ENCODE results near the gene TTC36.
A peak's percentile ranks its signal among the peaks of the same experiment; 100 is the strongest.
"Not testable (repeated sequence)": the region's sequence is repeated elsewhere in the genome, so short reads cannot be mapped to it uniquely, and the experiment has no call there.

The TTC36 gene

DNA sequence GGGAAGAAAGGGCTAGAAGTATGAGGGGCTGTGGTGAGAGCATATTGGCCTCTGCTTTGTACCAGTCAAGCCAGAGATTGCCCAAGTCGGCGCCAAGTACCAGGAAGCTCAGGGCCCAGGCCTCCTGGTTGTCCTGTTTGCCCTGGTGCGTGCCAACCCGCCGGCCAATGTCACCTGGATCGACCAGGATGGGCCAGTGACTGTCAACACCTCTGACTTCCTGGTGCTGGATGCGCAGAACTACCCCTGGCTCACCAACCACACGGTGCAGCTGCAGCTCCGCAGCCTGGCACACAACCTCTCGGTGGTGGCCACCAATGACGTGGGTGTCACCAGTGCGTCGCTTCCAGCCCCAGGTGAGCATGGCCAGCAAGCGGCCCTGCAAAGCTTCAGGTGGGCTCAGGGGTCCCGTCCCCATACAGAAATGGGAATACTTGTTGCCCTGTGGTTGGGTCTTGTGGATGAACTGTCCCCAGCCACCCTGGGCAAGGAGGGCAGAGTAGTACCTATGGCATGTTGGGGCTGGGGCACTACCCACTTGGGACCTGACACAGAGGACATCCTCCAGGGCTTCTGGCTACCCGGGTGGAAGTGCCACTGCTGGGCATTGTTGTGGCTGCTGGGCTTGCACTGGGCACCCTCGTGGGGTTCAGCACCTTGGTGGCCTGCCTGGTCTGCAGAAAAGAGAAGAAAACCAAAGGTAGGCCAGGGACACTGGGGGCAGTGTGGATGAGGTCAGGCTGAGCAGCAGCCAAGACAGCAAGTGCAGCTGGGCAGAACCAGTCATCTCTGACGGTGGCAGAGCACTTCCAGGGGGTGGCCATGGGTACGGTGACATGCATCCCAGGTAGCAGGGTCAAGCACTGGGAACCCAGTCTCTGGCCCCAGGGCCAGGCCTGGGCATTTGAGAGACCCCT is 5.8 kb downstream of the TTC36 start:
- DNase-seq: no peak

DNA sequence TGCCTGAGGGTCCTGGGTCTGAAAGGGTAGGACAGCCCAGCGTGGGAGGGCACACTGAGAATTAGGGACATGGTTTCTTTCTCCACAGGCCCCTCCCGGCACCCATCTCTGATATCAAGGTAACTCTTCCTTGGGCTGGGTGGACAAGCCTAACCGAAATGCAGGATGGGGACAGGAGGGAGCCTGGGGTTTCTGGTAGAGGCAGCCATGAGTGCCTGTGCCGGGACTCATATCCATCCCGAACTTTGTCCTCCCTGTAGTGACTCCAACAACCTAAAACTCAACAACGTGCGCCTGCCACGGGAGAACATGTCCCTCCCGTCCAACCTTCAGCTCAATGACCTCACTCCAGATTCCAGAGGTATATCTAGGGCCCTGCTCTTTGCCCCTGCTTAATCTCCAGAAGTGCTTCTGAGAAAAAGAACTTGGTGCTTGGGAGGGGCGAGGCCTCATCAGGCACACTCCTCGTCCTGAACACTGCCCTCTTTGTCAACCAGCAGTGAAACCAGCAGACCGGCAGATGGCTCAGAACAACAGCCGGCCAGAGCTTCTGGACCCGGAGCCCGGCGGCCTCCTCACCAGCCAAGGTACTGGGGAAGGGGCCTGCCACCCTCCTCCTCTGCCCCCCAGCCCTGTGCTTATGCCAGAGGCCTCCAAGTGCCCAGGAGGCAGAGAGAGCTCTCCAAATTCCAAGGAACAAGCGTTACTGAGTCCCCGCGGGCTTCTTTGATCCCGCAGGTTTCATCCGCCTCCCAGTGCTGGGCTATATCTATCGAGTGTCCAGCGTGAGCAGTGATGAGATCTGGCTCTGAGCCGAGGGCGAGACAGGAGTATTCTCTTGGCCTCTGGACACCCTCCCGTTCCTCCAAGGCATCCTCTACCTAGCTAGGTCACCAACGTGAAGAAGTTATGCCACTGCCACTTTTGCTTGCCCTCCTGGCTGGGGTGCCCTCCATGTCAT is 6.8 kb downstream of the TTC36 start:
- no peak for DNase-seq

DNA sequence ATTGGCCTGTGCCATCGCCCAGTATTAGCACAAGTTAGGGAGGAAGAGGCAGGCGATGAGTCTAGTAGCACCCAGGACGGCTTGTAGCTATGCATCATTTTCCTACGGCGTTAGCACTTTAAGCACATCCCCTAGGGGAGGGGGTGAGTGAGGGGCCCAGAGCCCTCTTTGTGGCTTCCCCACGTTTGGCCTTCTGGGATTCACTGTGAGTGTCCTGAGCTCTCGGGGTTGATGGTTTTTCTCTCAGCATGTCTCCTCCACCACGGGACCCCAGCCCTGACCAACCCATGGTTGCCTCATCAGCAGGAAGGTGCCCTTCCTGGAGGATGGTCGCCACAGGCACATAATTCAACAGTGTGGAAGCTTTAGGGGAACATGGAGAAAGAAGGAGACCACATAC is 8.0 kb downstream of the TTC36 start:
- DNase-seq: no peak

DNA sequence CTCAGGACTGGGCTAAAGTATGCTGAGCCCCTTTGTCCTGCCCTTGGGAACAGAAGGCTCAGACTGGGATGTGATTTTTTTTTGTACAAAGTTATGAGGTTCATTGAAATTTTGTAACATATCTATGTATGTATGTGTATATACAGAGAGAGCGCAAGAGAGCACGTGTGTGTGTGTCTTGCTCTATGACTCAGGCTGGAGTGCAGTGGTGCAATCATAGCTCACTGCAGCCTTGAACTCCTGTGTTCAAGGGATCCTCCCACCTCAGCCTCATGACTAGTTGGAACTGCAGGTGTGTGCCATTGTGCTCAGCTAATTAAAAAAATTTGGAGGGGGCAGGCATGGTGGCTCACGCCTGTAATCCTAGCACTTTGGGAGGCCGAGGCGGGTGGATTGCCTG is 9.5 kb downstream of the TTC36 start:
- no peak for DNase-seq

DNA sequence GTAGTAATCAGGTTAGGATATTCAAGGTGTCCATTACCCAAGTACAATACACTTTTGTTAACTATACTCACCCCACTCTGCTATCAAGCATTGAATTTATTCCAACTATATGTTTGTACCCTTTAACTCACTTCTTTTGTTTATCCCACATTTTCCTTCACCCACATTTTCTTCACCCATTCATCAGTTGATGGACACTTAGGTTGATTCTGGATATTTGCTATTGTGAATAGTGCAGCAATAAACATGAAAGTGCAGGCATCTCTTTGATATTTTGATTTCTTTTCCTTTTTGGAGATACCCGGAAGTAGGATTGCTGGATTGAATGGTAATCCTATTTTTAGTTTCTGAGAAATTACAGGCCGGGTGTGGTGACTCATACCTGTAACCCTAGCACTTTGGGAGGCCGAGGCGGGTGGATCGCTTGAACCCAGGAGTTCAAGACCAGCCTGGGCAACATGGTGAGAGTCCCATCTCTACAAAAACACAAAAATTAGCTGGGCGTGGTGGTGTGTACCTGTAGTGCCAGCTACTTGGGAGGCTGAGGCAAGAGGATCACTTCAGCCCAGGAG is 10.2 kb downstream of the TTC36 start:
- DNase-seq: no peak

DNA sequence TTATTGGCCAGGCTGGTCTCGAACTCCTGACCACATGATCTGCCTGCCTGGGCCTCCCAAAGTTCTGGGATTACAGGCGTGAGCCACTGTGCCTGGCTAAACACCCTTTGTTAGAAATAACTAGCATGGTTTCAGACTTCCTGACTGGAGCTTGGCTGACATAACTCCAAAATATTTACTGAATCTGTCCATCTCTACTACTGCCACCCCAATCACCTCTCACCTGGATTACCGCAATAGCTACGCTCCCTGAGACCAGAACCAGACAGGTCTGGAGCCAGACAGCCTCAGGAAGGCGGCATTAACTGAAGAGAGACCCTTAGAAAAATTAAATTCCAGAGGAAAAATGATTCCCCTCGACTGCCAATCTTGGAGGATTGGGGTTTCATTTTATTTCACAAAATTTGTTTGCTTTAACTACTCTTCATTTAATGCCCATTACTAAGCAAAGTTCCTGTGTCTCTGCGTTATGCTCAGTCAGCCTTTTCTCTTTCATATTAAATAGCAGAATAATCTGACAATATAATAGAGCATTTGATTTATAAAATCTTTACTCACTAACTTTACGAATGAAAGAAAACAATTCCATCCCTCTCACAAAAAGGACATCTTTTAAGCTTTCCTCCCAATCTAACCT is 16.9 kb downstream of the TTC36 start:
- DNase-seq: no peak

DNA sequence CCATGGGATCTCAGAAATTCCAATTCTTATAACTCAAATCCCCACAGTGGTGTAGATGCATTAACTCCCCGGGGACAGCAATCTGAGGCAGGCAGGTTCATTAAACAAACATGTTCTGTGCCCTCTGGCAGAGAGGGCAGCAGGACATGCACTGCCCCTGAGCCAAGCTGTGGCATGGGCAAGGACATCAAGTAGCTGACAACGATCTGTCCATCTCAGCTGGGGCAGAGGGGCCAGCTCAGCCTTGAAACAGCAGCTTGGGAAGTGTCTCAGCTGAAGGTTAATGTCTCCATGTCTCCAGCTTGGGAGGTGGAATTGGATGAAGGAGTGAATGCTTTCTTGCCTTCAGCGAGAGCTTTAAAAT is 17.4 kb downstream of the TTC36 start:
- no peak for DNase-seq

DNA sequence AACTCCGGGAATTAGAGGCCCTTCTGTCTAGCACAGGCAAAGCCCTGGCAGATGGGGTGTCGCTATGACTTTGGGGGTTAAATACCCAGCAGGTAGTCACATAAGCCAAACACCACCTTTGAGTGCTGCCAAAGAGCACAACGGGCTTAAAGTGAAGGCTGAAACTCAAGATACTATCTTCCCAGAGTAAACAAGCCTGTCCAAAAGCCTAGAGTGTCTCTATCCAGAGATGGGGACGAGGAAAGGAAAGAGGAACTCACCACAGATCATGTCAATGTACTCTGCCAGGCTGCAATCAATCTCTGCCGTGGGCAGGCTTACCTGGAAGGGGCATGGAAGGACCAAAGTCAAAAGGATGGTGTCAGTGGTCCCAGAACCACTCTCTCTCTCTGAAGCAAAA is 18.3 kb downstream of the TTC36 start:
- no peak for DNase-seq

DNA sequence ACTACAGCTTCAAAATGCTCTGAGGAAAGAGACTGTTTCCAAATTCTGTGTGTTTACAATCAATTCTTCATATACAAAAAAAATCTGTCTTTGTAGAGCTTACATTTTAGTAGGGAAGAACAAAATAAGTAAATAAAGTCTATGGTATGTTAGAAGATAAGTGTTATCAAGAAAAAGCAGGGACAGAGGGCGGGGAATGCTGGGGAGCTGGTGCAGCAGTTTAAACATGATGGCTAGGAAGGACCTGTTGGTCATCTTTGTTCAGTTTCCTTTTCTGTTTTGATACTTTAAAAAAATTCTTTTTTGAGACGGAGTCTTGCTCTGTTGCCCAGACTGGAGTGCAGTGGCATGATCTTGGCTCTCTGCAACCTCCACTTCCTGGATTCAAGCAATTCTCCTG is 19.9 kb downstream of the TTC36 start:
- no peak for DNase-seq

DNA sequence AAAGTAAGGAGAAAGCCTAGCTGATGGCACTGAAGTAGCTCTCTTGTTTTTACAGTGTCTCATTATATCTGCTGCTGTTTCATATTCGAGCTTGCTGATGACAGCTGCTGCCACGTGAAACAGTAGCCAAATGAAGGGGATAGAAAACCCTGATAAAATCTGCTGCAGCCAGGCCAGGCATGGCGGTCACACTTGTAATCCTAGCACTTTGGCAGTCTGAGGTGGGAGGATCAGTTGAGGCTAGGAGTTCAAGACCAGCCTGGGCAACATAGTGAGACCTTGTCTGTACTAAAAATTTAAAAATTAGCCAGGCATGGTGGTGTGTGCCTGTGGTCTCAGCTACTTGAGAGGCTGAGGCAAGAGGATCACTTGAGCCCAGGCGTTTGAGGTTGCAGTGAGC is 25.1 kb downstream of the TTC36 start:
- DNase-seq: no peak

DNA sequence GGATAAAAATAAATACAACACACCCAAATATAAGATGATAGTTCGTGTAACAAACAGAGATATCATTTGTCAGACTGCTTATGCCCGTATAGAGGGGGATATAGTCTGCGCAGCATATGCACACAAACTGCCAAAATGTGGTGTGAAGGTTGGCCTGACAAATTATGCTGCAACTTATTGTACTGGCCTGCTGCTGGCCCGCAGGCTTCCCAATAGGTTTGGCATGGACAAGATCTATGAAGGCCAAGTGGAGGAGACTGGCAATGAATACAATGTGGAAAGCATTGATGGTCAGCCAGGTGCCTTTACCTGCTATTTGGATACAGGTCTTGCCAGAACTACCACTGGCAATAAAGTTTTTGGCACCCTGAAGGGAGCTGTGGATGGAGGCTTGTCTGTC is 33.5 kb downstream of the TTC36 start:
- no peak for DNase-seq

DNA sequence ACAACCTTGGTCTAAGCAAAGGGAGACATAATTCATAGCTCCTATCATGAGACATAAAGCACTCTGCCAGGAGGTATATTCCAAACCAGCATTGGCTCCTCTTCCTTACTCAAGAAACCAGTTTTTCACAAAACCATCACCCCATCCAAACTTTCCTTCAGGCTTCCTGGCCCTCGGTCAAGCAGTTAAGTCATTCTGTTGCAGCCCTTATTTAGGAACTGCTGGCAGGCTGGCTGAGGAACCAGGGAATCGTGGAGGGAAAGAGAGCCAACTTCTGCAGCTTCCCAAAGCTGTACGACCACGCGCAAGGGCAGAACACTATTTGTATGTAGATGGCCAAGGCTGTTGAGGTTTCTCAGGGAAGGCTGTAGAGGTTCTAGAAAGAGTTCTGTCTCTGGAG is 37.8 kb downstream of the TTC36 start:
- DNase-seq: no peak

DNA sequence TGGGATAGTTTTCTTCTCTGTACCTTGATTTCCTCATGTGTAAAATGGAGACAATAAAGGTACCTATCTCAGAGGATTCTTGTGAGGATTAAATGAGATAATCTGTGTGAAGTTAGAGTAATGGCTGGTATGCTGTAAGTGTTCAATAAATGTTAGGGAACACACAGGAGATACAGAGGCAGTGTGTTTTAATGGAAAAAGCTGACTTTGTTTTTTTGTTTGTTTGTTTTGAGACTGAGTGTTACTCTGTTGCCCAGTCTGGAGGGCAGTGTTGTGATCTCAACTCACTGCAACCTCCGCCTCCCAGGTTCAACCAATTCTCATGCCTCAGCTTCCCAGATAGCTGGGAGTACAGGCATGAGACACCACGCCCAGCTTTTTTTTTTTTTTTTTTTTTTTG is 42.4 kb downstream of the TTC36 start:
- no peak for DNase-seq

DNA sequence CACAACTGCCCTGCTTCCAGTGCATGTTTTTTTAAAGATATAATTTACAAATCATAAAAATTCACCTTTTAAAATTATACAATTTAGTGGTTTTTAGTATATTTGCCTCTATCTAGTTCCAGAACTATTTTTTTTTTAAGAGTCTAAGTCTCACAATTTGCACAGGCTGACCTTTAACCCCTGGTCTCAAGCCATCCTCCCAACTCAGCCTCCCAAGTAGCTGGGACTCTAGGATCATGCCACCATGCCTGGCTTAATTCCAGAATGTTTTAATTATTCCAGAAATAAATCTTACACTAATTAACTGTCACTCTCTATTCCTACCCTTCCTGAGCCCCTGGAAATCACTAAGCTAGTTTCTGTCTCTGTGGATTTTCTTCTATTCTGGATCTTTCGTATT is 43.5 kb downstream of the TTC36 start:
- no peak for DNase-seq

DNA sequence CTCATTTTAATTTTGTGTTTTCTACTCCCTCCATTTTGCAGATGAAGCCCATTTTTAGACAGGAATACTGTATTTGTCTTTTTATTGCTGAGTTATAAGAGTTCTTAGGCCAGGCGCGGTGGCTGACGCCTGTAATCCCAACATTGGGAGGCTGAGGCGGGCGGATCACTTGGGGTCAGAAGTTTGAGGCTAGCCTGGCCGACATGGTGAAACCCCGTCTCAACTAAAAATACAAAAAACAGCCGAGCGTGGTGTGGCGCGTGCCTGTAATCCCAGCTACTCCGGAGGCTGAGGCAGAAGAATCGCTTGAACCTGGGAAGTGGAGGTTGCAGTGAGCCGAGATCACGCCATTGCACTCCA is 44.4 kb downstream of the TTC36 start:
- not testable (repeated sequence) for DNase-seq

DNA sequence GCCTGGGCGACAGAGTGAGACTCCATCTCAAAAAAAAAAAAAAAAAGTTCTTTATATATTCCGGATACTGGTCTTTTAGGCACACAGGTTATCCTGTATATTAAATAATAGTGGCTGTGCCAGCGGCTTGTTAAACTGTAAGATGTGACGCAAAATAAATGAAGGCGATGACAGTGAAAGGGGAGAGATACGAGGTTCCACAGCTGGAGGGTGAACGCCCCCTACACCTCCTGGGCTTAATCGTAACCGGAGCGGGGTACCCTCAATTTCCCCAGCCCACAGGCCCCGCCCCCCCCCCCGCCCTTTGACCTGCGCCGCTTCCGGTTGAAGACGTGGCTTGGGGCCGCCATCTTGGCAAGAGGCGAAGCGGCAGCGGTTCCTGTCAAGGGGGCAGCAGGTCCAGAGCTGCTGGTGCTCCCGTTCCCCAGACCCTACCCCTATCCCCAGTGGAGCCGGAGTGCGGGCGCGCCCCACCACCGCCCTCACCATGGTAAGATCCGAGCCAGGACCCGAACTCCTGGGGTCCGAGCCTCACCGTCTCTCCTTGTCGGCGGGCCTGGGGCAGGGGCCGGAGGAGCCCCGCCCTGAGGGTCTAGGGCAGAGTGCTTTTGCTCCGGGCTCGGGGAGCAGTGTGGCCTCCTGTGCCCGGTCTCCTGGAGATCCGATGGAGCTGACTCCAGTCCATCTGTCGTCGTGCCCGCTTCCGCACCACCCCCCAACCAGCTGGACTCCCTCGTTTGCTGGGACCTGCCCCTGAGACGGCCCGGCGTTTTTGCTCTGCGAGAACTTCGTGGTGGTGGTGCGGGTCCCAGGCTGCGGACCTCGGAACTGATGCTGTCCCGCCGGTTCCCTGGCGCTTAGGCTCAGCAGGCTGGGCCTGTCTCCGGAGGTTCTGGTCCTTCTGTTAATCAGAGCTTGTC is 45.0 kb downstream of the TTC36 start, which contains the start of gene ARCN1:
TSS of gene ARCN1 (plus strand) at position 349 of the 920 bp plus-strand sequence. CDS start at position 488, 139 bp downstream.
- peak; percentile 73 for DNase-seq

DNA sequence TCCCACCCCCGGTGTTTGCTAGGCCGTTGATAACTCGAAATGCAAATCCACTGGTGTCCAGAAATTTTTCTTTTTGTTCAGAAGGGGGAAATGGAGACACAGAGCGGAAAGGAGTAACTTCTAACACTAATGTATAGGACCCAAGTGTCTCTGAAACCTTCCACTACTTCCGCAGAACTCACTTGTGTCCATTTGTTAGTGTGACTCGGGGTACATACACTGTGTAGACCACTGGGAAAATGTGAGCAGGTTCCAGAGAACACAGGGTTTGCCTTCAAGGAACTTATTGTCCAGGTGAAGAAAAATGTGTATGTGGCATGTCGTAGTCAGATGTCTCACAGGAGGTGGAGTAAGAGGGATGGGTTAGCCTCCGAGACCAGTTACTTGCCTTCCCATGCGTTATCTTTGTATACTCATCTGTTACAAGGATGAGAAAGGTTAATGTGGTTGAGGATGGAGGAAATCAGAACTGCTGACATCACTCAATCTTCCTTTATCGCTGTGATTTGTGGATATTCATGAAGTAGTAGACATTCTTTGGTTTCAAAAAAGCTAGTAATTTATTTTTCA is 45.8 kb downstream of the TTC36 start:
- no peak for DNase-seq

DNA sequence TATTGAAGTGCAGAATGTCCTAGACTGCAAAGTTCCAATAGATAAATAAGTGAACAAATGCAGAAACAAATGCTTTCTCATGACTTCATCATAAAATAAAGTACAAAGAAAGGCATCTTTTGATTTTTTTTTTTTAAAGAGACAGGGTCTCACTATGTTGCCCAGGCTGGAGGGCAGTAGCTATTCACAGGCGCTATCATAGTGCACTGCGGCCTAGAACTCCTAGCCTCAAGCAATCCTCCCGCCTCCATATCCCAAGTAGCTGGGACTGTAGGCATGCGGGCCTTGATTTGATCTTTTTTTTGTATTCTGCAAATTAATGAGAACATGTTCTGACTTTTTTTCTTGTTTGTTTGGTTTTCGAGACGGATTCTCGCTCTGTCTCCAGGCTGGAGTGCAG is 47.4 kb downstream of the TTC36 start:
- no peak for DNase-seq

DNA sequence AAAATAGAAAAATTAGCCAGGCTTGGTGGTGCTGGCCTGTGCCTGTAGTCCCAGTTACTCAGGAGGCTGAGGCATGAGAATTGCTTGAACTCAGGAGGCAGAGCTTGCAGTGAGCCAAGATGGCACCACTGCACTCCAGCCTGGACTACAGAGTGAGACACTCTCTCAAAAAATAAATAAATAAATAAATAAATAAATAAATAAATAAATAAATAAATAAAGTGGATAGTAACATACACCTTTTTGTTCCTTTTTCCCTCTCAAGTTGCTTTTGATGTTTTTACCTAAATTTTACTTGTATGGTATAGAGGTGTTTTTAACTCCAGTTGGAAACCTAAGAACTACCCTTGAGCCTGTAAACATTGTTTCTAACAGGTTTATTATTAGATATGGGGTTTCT is 50.7 kb downstream of the TTC36 start:
- not testable (repeated sequence) for DNase-seq
